HG02973 (cell line): ENCODE measurements around the gene GRIN2A.

Experiments used
- ATAC-seq: cut with Tn5 transposase; IDR thresholded peaks from one replicate; pipeline ENCODE4 v1.9.1; 2021; ENCODE audit warnings: moderate library complexity; ENCODE audit not compliant: unreplicated experiment

GRIN2A gene

GRCh38 chr16:9827062-9827752 lies 355.0 kb downstream of the GRIN2A start:
- no peak for ATAC-seq

GRCh38 chr16:9826656-9827055 lies 355.6 kb downstream of the GRIN2A start:
- no peak for ATAC-seq

- ATAC-seq = no peak
Observed at GRCh38 chr16:9824200-9825068, 357.8 kb downstream of the GRIN2A start.

- no peak for ATAC-seq
Observed at GRCh38 chr16:9823510-9823909, 358.7 kb downstream of the GRIN2A start.

GRCh38 chr16:9821970-9822369 lies 360.3 kb downstream of the GRIN2A start:
- ATAC-seq = no peak

- no peak for ATAC-seq
Observed at GRCh38 chr16:9821331-9821730, 360.9 kb downstream of the GRIN2A start.

GRCh38 chr16:9820476-9821246 lies 361.6 kb downstream of the GRIN2A start:
- ATAC-seq = no peak

- ATAC-seq = no peak
Observed at GRCh38 chr16:9818702-9819101, 363.5 kb downstream of the GRIN2A start.

GRCh38 chr16:9817586-9817985 lies 364.6 kb downstream of the GRIN2A start:
- no peak for ATAC-seq

- ATAC-seq = no peak
Observed at GRCh38 chr16:9816644-9817043, 365.6 kb downstream of the GRIN2A start.

- ATAC-seq = no peak
Observed at GRCh38 chr16:9813665-9814064, 368.6 kb downstream of the GRIN2A start.

- ATAC-seq = no peak
Observed at GRCh38 chr16:9808210-9808609, 374.0 kb downstream of the GRIN2A start.

- ATAC-seq = no peak
Observed at GRCh38 chr16:9807302-9807701, 374.9 kb downstream of the GRIN2A start.

GRCh38 chr16:9805109-9805508 lies 377.1 kb downstream of the GRIN2A start:
- ATAC-seq = no peak

- ATAC-seq = no peak
Observed at GRCh38 chr16:9802160-9802559, 380.1 kb downstream of the GRIN2A start.

- ATAC-seq = no peak
Observed at GRCh38 chr16:9801651-9802050, 380.6 kb downstream of the GRIN2A start.

GRCh38 chr16:9800186-9800738 lies 382.0 kb downstream of the GRIN2A start:
- no peak for ATAC-seq

- no peak for ATAC-seq
Observed at GRCh38 chr16:9798952-9799580, 383.2 kb downstream of the GRIN2A start.

GRCh38 chr16:9798474-9798873 lies 383.8 kb downstream of the GRIN2A start:
- ATAC-seq = no peak

- no peak for ATAC-seq
Observed at GRCh38 chr16:9797306-9797705, 384.9 kb downstream of the GRIN2A start.

GRCh38 chr16:9793623-9794022 lies 388.6 kb downstream of the GRIN2A start:
- ATAC-seq = no peak
